ENCODE measurements around the gene TINCR. TPM values are rescaled to one million over a fixed set of nuclear protein-coding genes. Genes with fewer than 3 reads are reported as not detected.

TINCR gene
- total and polyA plus RNA-seq, 2 of the 13 experiments (the other 11 are each of a cell fraction or from before 2014, with no cell fraction given), result 0.17 to 0.33 TPM

GRCh38 chr19:5547881-5548280 lies 19.9 kb downstream of the TINCR start (continued):
- TF ChIP-seq ZNF362 (CRISPR knock-in tag; IDR thresholded peaks at IDR 0.05; ENCODE audit: borderline replicate concordance), result peak; percentile 58; the same call in 1 of the 2 replicates
- TF ChIP-seq GRHL1 (CRISPR knock-in tag; conservative IDR thresholded peaks at IDR 0.05), result no peak
- no peak for TF ChIP-seq ZNF180 (CRISPR knock-in tag; IDR thresholded peaks at IDR 0.05; ENCODE audit: borderline replicate concordance, low read depth)
- TF ChIP-seq ARID4A (CRISPR knock-in tag; IDR thresholded peaks at IDR 0.05; ENCODE audit: borderline replicate concordance), result 0 out of 2 replicates have a peak, but pooled peaks have one; percentile 17
- TF ChIP-seq RAD21 (CRISPR knock-in tag; IDR thresholded peaks at IDR 0.05), result peak; percentile 51; the same call in 1 of the 2 replicates

Data from HepG2 (cell line).